MM.1S (cell line): ENCODE data around the gene ZFAND2B.

Source experiments
- DNase-seq: peaks from one replicate; pipeline ENCODE4 v3.0.0-alpha.2; 2015
- H2AFZ ChIP-seq: fragments of 300-600 bp; sonication (generic); 2 replicates; pipeline ENCODE4 v1.6.0; 2016; ENCODE audit warnings: antibody characterized with exemption, low read length
- H3F3A ChIP-seq: fragments of 300-600 bp; sonication (generic); 2 replicates; pipeline ENCODE4 v1.6.1; 2016; ENCODE audit warnings: mild to moderate bottlenecking, antibody characterized with exemption, low read length, moderate library complexity, mixed read lengths; ENCODE audit not compliant: insufficient read depth
- H3K27ac ChIP-seq: fragments of 300-600 bp; sonication (generic); 2 replicates; pipeline ENCODE4 v1.5.1; 2016; ENCODE audit warnings: mild to moderate bottlenecking, low read length
- H3K27me3 ChIP-seq: fragments of 300-600 bp; sonication (generic); replicated peaks from 2 replicates; pipeline ENCODE4 v1.6.0; 2016; ENCODE audit warnings: low read length; ENCODE audit not compliant: insufficient read depth
- H3K36me3 ChIP-seq: fragments of 300-600 bp; sonication (generic); replicated peaks from 2 replicates; pipeline ENCODE4 v1.6.1; 2016; ENCODE audit warnings: mild to moderate bottlenecking, low read length, mixed read lengths; ENCODE audit not compliant: insufficient read depth
- H3K4me1 ChIP-seq: fragments of 300-600 bp; sonication (generic); 2 replicates; pipeline ENCODE4 v1.6.1; 2016; ENCODE audit warnings: low read length, mixed read lengths
- H3K4me2 ChIP-seq: fragments of 300-600 bp; sonication (generic); 2 replicates; pipeline ENCODE4 v1.6.0; 2016; ENCODE audit warnings: low read depth, low read length
- H3K4me3 ChIP-seq: fragments of 300-600 bp; sonication (generic); 2 replicates; pipeline ENCODE4 v1.5.1; 2016; ENCODE audit warnings: low read length, mixed read lengths
- H3K79me2 ChIP-seq: fragments of 300-600 bp; sonication (generic); 2 replicates; pipeline ENCODE4 v1.6.1; 2016; ENCODE audit warnings: mixed run types, low read length, mixed read lengths
- H3K9ac ChIP-seq: fragments of 300-600 bp; sonication (generic); 2 replicates; pipeline ENCODE4 v1.6.1; 2016; ENCODE audit warnings: low read length, mixed read lengths
- H3K9me2 ChIP-seq: fragments of 300-600 bp; sonication (generic); replicated peaks from 2 replicates; pipeline ENCODE4 v1.6.1; 2016; ENCODE audit warnings: mild to moderate bottlenecking, low read length, mixed read lengths; ENCODE audit not compliant: insufficient read depth
- H3K9me3 ChIP-seq: fragments of 300-600 bp; sonication (generic); replicated peaks from 2 replicates; pipeline ENCODE4 v1.6.1; 2016; ENCODE audit warnings: mild to moderate bottlenecking, low read length, mixed read lengths; ENCODE audit not compliant: insufficient read depth
- H4K20me1 ChIP-seq: fragments of 300-600 bp; sonication (generic); 2 replicates; pipeline ENCODE4 v1.6.1; 2016; ENCODE audit warnings: mild to moderate bottlenecking, low read length, moderate library complexity, mixed read lengths; ENCODE audit not compliant: insufficient read depth
- CTCF ChIP-seq: fragments of 300-600 bp; sonication (generic); IDR thresholded peaks from 2 replicates; pipeline ENCODE4 v1.5.1; 2016; ENCODE audit warnings: antibody characterized with exemption, low read length, mixed read lengths
- EZH2 ChIP-seq: fragments of 300-600 bp; sonication (generic); optimal IDR thresholded peaks from 2 replicates; pipeline ENCODE3; 2017; ENCODE audit warnings: low read depth, mild to moderate bottlenecking, antibody characterized with exemption, low read length, mixed read lengths
- EZH2phosphoT487 ChIP-seq: fragments of 300-600 bp; sonication (generic); IDR thresholded peaks from 2 replicates; pipeline ENCODE4 v1.6.1; 2018; ENCODE audit warnings: antibody characterized with exemption, low read length

The ZFAND2B gene

GRCh38 chr2:219213486-219214071 lies 7.0 kb downstream of the ZFAND2B start:
- no peak overlapping the region for H3K4me3 ChIP-seq
- no peak overlapping the region for H3K4me2 ChIP-seq
- TF ChIP-seq EZH2phosphoT487 (no peak), CTCF (no peak), EZH2 (no peak)
- no peaks in the 10 kb centered on the region for H3K9me2 ChIP-seq
- peaks cover 9% of the 10 kb centered on the region for H3K4me1 ChIP-seq
- H3K9ac ChIP-seq, result no peak overlapping the region
- peaks cover 10% of the 10 kb centered on the region; the same call in 1 of the 2 replicates for H3F3A ChIP-seq
- peaks cover 6% of the 10 kb centered on the region; the same call in 1 of the 2 replicates for H3K79me2 ChIP-seq
- no peaks in the 10 kb centered on the region for H3K36me3 ChIP-seq
- no peaks in the 10 kb centered on the region for H3K27me3 ChIP-seq
- H3K27ac ChIP-seq, result no peak overlapping the region
- H2AFZ ChIP-seq, result no peak overlapping the region
- no peaks in the 10 kb centered on the region for H4K20me1 ChIP-seq
- DNase-seq, result no peak
- H3K9me3 ChIP-seq, result no peaks in the 10 kb centered on the region

GRCh38 chr2:219214141-219214540 lies 7.6 kb downstream of the ZFAND2B start:
- H3K9me3 ChIP-seq, result no peaks in the 10 kb centered on the region
- no peak overlapping the region for H3K4me2 ChIP-seq
- H3K27ac ChIP-seq, result no peak overlapping the region
- H3K36me3 ChIP-seq, result no peaks in the 10 kb centered on the region
- no peak overlapping the region for H3K9ac ChIP-seq
- H3F3A ChIP-seq, result peaks cover 12% of the 10 kb centered on the region; the same call in 1 of the 2 replicates
- H2AFZ ChIP-seq, result no peak overlapping the region
- no peak for DNase-seq
- H3K27me3 ChIP-seq, result no peaks in the 10 kb centered on the region
- no peak overlapping the region for H3K4me3 ChIP-seq
- H4K20me1 ChIP-seq, result no peaks in the 10 kb centered on the region
- peaks cover 10% of the 10 kb centered on the region for H3K4me1 ChIP-seq
- peaks cover 6% of the 10 kb centered on the region; the same call in 1 of the 2 replicates for H3K79me2 ChIP-seq
- TF ChIP-seq EZH2, result no peak
- TF ChIP-seq EZH2phosphoT487, result no peak
- TF ChIP-seq CTCF, result no peak
- no peaks in the 10 kb centered on the region for H3K9me2 ChIP-seq

DNA sequence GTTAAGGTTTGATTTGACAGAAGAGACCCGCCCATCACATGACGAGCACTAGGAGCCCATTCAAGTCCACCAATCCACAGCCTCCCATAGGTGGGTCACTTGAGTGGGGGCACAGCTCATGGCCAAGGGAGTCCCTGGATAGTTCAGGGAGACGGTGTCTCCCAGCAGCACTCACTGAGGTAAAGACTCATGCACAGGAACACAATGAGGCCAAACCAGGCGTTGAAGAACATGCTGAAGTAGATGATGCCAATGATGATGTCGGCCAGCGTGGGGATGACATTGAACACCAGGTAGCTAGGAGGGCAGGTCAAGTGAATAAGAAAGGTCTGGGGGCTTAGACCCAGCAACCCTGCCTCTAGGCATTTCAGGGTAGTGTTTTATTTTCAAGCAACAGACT lies 8.2 kb downstream of the ZFAND2B start:
- Histone ChIP-seq H3K4me1 (peaks cover 13% of the 10 kb centered on the region), H3K27me3 (no peaks in the 10 kb centered on the region), H3K4me3 (no peak overlapping the region), H3K4me2 (no peak overlapping the region), H4K20me1 (no peaks in the 10 kb centered on the region), H3K27ac (no peak overlapping the region), H3F3A (peaks cover 17% of the 10 kb centered on the region; the same call in 1 of the 2 replicates), H2AFZ (no peak overlapping the region), H3K9me2 (no peaks in the 10 kb centered on the region), H3K9me3 (no peaks in the 10 kb centered on the region), H3K9ac (no peak overlapping the region), H3K36me3 (no peaks in the 10 kb centered on the region), H3K79me2 (peaks cover 6% of the 10 kb centered on the region; the same call in 1 of the 2 replicates)
- TF ChIP-seq EZH2phosphoT487 (no peak), CTCF (no peak), EZH2 (no peak)
- DNase-seq, result no peak
